Small intestine (tissue), 7 donors: Measurements from ENCODE around the gene AUTS2. TPM values are rescaled to one million over a fixed set of nuclear protein-coding genes. Genes with fewer than 3 reads are reported as not detected.

Source experiments
- DNase-seq, 2 donors: peaks; one replicate each; pipeline versions ENCODE4 v3.0.0 to v3.0.0-alpha.2; 2013
- FAIRE-seq: peaks from 2 replicates; lab custom pipeline; 2012; peaks lifted over from hg19 to GRCh38; lab: Jason Lieb, UNC
- H3K27ac ChIP-seq, 3 donors: one replicate each; pipeline ENCODE4 v1.5.1; 2013; ENCODE audit warnings: low read length in 2 of 3, mild to moderate bottlenecking in 2 of 3, control low read depth in 1 of 3, inconsistent platforms in 1 of 3, low read depth in 1 of 3, moderate library complexity in 1 of 3
- H3K27me3 ChIP-seq, 3 donors: one replicate each; pipeline ENCODE4 v1.6.1; 2013; ENCODE audit warnings: low read length in 3 of 3, inconsistent platforms in 1 of 3; ENCODE audit not compliant: control insufficient read depth in 3 of 3, insufficient read depth in 3 of 3
- H3K36me3 ChIP-seq, 3 donors: one replicate each; pipeline ENCODE4 v1.6.1; 2013; ENCODE audit warnings: low read length in 3 of 3, inconsistent platforms in 1 of 3, low read depth in 1 of 3, mild to moderate bottlenecking in 1 of 3, moderate library complexity in 1 of 3; ENCODE audit not compliant: control insufficient read depth in 3 of 3, insufficient read depth in 2 of 3
- H3K4me1 ChIP-seq, 3 donors: one replicate each; pipeline ENCODE4 v1.6.1; 2013; ENCODE audit warnings: low read length in 2 of 3, inconsistent platforms in 1 of 3, low read depth in 1 of 3, mild to moderate bottlenecking in 1 of 3, moderate library complexity in 1 of 3; ENCODE audit not compliant: control insufficient read depth in 3 of 3, insufficient read depth in 2 of 3
- H3K4me3 ChIP-seq, 3 donors: one replicate each; pipeline ENCODE4 v1.5.1; 2013; ENCODE audit warnings: low read length in 3 of 3, control low read depth in 1 of 3, inconsistent platforms in 1 of 3, low read depth in 1 of 3, mild to moderate bottlenecking in 1 of 3, moderate library complexity in 1 of 3
- H3K9me3 ChIP-seq, 2 donors: one replicate each; pipeline ENCODE4 v1.6.1; 2013; ENCODE audit warnings: low read depth in 1 of 2, low read length in 1 of 2; ENCODE audit not compliant: control insufficient read depth in 2 of 2, insufficient read depth in 1 of 2
- WGBS, 3 donors: extraction: QIAGEN DNeasy Blood & Tissue Kit; methylation state at CpG; one replicate each; pipeline ENCODE4 v1.1.7; 2013; 5-methylcytosine and 5-hydroxymethylcytosine counted together
- polyA plus RNA-seq, 4 donors: library from polyadenylated mRNA; stranded (reverse) in 3 of 4; unstranded in 1 of 4; fragments of 200-250 nt in 3 of 4; fragments of 120-200 nt in 1 of 4; gene quantifications; one replicate each; pipeline versions ENCODE4 v1.2.1 to v1.2.3, GENCODE V29; 2013
- donor health status: healthy with polysubstance abuse.
- donor health status: control.
- donor health status: control.
- donor health status: Bipolar disorder and iron deficiency.
- donor health status: healthy.

The AUTS2 gene
- polyA plus RNA-seq, 4 donors, result 4.9 to 43.5 (median 13.6) TPM

- 53 to 85% (median 83%) methylated on average over 2 of the region's 2 CpGs for WGBS, 3 donors
- H3K9me3 ChIP-seq, result no peaks in the 10 kb centered on the region
- FAIRE-seq (no peak), DNase-seq (no peak)
- H3K27ac ChIP-seq, result no peak overlapping the region
- peaks cover 0 to 3% (median 0%) of the 10 kb centered on the region in 3 donors for H3K4me1 ChIP-seq
- peaks cover 0 to 2% (median 0%) of the 10 kb centered on the region in 3 donors for H3K36me3 ChIP-seq
- no peak overlapping the region for H3K4me3 ChIP-seq
- H3K27me3 ChIP-seq, result no peaks in the 10 kb centered on the region
These were observed 755.2 kb downstream of the AUTS2 start for GRCh38 chr7:70353330-70353945.

- Histone ChIP-seq H3K36me3 (peaks cover 0 to 3% (median 0%) of the 10 kb centered on the region in 3 donors), H3K27ac (no peak overlapping the region), H3K4me1 (peaks cover 0 to 3% (median 0%) of the 10 kb centered on the region in 3 donors), H3K4me3 (no peak overlapping the region), H3K9me3 (no peaks in the 10 kb centered on the region), H3K27me3 (no peaks in the 10 kb centered on the region)
- no peak for DNase-seq
- no peak for FAIRE-seq
- WGBS, 3 donors, result 83 to 89% (median 85%) methylated on average over 4 of the region's 4 CpGs
These were observed 755.7 kb downstream of the AUTS2 start for GRCh38 chr7:70353946-70354335.

- H3K36me3 ChIP-seq, result peaks cover 0 to 3% (median 0%) of the 10 kb centered on the region in 3 donors
- no peak overlapping the region for H3K4me3 ChIP-seq
- H3K27me3 ChIP-seq, result no peaks in the 10 kb centered on the region
- FAIRE-seq, result no peak
- no peak overlapping the region for H3K27ac ChIP-seq
- peak in 1 of 2 donors; percentile 25 for DNase-seq
- 76 to 81% (median 77%) methylated on average over 8 of the region's 8 CpGs for WGBS, 3 donors
- H3K4me1 ChIP-seq, result peaks cover 0 to 3% (median 0%) of the 10 kb centered on the region in 3 donors
- H3K9me3 ChIP-seq, result no peaks in the 10 kb centered on the region
These were observed 756.3 kb downstream of the AUTS2 start for GRCh38 chr7:70354409-70355169.

GRCh38 chr7:70355198-70356020 is 757.1 kb downstream of the AUTS2 start:
- no peak for DNase-seq
- Histone ChIP-seq H3K36me3 (peaks cover 0 to 3% (median 0%) of the 10 kb centered on the region in 3 donors), H3K27ac (no peak overlapping the region), H3K4me1 (peaks cover 0 to 3% (median 0%) of the 10 kb centered on the region in 3 donors), H3K27me3 (no peaks in the 10 kb centered on the region), H3K4me3 (no peak overlapping the region), H3K9me3 (no peaks in the 10 kb centered on the region)
- WGBS, 3 donors, result 71 to 78% (median 75%) methylated on average over 10 of the region's 10 CpGs
- FAIRE-seq, result no peak

- DNase-seq (peak in 1 of 2 donors; percentile 82), FAIRE-seq (no peak)
- WGBS, 3 donors, result 13 to 76% (median 38%) methylated on average over 1 of the region's 1 CpG
- no peak overlapping the region for H3K4me3 ChIP-seq
- H3K36me3 ChIP-seq, result peaks cover 0 to 3% (median 0%) of the 10 kb centered on the region in 3 donors
- H3K9me3 ChIP-seq, result no peaks in the 10 kb centered on the region
- H3K27me3 ChIP-seq, result no peaks in the 10 kb centered on the region
- H3K4me1 ChIP-seq, result peaks cover 0 to 3% (median 0%) of the 10 kb centered on the region in 3 donors
- H3K27ac ChIP-seq, result no peak overlapping the region
These were observed 758.0 kb downstream of the AUTS2 start for GRCh38 chr7:70356085-70356786.

GRCh38 chr7:70356787-70357328 is 758.6 kb downstream of the AUTS2 start:
- H3K9me3 ChIP-seq, result no peaks in the 10 kb centered on the region
- FAIRE-seq (no peak), DNase-seq (no peak)
- peaks cover 0 to 3% (median 0%) of the 10 kb centered on the region in 3 donors for H3K4me1 ChIP-seq
- H3K27me3 ChIP-seq, result no peaks in the 10 kb centered on the region
- H3K4me3 ChIP-seq, result no peak overlapping the region
- H3K27ac ChIP-seq, result no peak overlapping the region
- H3K36me3 ChIP-seq, result peaks cover 0 to 3% (median 0%) of the 10 kb centered on the region in 3 donors
- WGBS, 3 donors, result 75 to 80% (median 76%) methylated on average over 5 of the region's 5 CpGs

- FAIRE-seq (no peak), DNase-seq (no peak)
- H3K27me3 ChIP-seq, result no peaks in the 10 kb centered on the region
- H3K4me3 ChIP-seq, result no peak overlapping the region
- WGBS, 3 donors, result 90 to 96% (median 92%) methylated on average over 4 of the region's 4 CpGs
- peaks cover 0 to 3% (median 0%) of the 10 kb centered on the region in 3 donors for H3K4me1 ChIP-seq
- no peaks in the 10 kb centered on the region for H3K9me3 ChIP-seq
- no peak overlapping the region for H3K27ac ChIP-seq
- H3K36me3 ChIP-seq, result peaks cover 0 to 3% (median 0%) of the 10 kb centered on the region in 3 donors
These were observed 762.3 kb downstream of the AUTS2 start for GRCh38 chr7:70360557-70360956.
